KOPT-K1 (cell line): Measurements from ENCODE around the gene LTBP1.

Experiments
- H3K27ac ChIP-seq: fragments of 200-600 bp; sonication (generic); 2 replicates; pipeline ENCODE4 v1.5.1; 2016; ENCODE audit warnings: antibody characterized with exemption, mild to moderate bottlenecking, low read depth, low read length; ENCODE audit not compliant: poor library complexity, severe bottlenecking
- H3K36me3 ChIP-seq: fragments of 200-600 bp; sonication (generic); 2 replicates; pipeline ENCODE4 v1.5.1; 2017; ENCODE audit warnings: antibody characterized with exemption, mild to moderate bottlenecking, low read length, moderate library complexity; ENCODE audit not compliant: insufficient read depth
- H3K9me3 ChIP-seq: fragments of 200-600 bp; sonication (generic); 2 replicates; pipeline ENCODE4 v1.5.1; 2017; ENCODE audit warnings: antibody characterized with exemption, low read length, mild to moderate bottlenecking; ENCODE audit not compliant: insufficient read depth, poor library complexity, severe bottlenecking

LTBP1 gene

GRCh38 chr2:33284287-33284686 is 337.5 kb downstream of the LTBP1 start:
- H3K36me3 ChIP-seq = no peaks in the 10 kb centered on the region
- no peak overlapping the region for H3K27ac ChIP-seq
- H3K9me3 ChIP-seq = no peaks in the 10 kb centered on the region

- Histone ChIP-seq H3K36me3 (no peaks in the 10 kb centered on the region), H3K9me3 (no peaks in the 10 kb centered on the region), H3K27ac (no peak overlapping the region)
These were observed 340.8 kb downstream of the LTBP1 start for GRCh38 chr2:33287507-33288005.

GRCh38 chr2:33288011-33288410 is 341.3 kb downstream of the LTBP1 start:
- Histone ChIP-seq H3K27ac (no peak overlapping the region), H3K9me3 (no peaks in the 10 kb centered on the region), H3K36me3 (no peaks in the 10 kb centered on the region)

DNA sequence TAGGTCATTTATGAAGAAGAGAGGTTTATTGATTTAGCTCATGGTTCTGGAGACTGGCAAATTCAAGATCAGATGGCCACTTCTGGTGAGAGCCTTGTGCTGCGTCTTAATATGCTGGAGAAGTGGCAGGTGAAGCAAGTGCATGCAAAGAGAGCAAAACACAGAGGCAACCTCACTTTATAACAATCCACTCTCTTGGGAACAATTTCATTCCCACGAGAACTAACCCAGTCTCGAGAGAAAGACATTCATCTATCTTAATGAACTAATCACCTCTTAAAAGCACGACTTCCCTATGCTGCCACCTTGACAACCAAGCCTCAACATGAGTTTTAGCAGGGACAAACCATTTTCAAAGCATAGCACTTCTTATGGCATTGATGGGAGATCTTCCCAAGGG is 343.2 kb downstream of the LTBP1 start:
- no peak overlapping the region for H3K27ac ChIP-seq
- no peaks in the 10 kb centered on the region for H3K9me3 ChIP-seq

GRCh38 chr2:33291278-33292013 is 344.7 kb downstream of the LTBP1 start:
- no peak overlapping the region for H3K27ac ChIP-seq
- H3K9me3 ChIP-seq = no peaks in the 10 kb centered on the region
- H3K36me3 ChIP-seq = no peaks in the 10 kb centered on the region

More for the DNA sequence above, 343.2 kb downstream of the LTBP1 start:
- H3K36me3 ChIP-seq = no peaks in the 10 kb centered on the region

DNA sequence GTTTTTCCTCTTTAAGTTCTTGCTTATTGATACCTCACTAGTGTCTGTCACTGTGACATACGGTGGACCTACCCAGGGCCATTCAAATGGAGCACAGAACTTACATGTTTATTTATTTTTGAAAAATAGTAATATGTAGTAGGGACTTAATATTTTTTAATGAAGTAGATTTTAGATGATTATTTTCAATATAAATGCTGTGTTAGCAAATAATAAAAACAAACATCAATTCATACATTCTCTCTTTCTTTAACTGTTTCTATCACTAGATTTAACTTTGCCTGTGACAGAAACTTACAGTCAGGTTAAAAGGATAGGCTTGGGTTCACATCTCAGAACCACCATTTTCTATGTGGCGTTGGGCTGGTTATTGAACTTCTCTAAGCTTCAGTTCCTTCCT is 345.3 kb downstream of the LTBP1 start:
- Histone ChIP-seq H3K9me3 (no peaks in the 10 kb centered on the region), H3K27ac (no peak overlapping the region), H3K36me3 (no peaks in the 10 kb centered on the region)

GRCh38 chr2:33292981-33293595 is 346.3 kb downstream of the LTBP1 start:
- H3K9me3 ChIP-seq = no peaks in the 10 kb centered on the region
- no peaks in the 10 kb centered on the region for H3K36me3 ChIP-seq
- no peak overlapping the region for H3K27ac ChIP-seq

DNA sequence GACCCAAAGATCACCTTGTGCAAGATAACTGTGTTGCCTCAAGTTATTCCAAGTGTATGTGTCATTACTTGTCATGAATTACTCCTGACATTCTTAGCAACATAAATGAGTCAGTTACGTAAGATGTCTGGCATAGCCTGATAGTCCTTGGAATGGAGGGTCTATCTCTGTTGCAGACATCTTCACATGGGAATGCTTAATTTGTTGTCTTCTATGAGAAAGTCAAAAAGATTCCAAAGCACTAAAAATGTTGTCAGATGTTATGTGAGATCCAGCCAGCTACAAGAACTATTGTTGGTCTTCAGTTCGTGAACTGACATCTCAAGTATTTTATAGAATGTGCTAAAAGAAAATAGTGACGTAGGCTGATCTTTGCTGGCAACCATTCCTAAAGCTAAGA is 351.5 kb downstream of the LTBP1 start:
- Histone ChIP-seq H3K27ac (no peak overlapping the region), H3K9me3 (no peaks in the 10 kb centered on the region), H3K36me3 (no peaks in the 10 kb centered on the region)

DNA sequence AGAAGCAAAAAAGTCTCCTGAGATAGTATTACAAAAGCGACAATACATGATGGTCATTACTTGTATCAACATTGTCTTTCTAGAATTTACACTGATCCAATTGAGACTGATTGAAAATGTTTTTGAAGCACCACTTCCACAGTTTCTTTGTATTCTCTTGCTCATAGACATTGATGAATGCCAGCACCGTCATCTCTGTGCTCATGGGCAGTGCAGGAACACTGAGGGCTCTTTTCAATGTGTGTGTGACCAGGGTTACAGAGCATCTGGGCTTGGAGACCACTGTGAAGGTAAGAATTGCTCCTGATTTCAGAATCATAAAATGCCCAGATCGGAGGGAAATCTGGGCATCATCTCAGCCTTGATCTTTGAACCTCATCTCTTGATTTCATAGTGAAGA is 354.6 kb downstream of the LTBP1 start:
- no peak overlapping the region for H3K27ac ChIP-seq
- H3K9me3 ChIP-seq = no peaks in the 10 kb centered on the region
- no peaks in the 10 kb centered on the region for H3K36me3 ChIP-seq

GRCh38 chr2:33302348-33302747 is 355.6 kb downstream of the LTBP1 start:
- H3K36me3 ChIP-seq = no peaks in the 10 kb centered on the region
- no peak overlapping the region for H3K27ac ChIP-seq
- no peaks in the 10 kb centered on the region for H3K9me3 ChIP-seq

DNA sequence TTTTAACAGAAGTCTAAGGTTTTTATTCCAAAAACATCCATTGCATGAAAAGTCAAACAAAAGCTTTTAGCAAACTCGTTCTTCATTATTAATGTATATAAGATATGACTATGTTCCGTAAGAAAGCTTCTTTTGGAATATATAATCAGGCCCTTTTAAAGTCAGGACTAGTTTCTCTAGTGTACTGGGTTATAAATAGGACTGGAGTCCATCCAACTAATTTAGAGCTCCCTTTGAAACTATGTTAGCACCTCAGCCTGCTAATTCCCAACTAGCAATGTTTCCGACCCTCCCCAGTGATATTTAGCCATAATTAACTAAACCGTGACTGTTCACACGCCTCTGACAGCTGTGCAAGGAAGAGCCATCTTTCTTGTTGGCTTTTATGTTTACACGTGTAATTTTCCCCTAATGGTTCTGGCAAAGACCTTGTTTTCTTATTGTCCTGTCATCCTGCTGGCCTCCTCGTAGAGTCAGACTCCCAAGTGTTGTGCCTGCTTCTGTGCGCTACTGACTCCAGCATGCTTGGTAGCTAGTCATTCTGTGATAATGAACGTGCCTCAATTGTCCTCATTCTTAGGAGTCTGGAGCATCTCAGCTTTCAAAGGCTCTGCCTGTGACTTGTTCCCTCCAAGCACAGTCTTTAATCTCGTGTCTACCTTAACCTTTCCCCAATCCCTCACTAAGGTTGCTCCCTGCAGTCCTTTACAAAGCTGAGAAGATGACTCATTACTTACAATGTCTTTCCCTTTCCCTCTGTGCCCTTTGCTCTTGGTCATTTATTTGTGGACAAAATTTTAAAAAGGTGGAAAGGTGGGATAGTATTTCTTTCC is 357.5 kb downstream of the LTBP1 start:
- no peaks in the 10 kb centered on the region for H3K9me3 ChIP-seq
- H3K36me3 ChIP-seq = no peaks in the 10 kb centered on the region
- H3K27ac ChIP-seq = no peak overlapping the region

GRCh38 chr2:33307659-33308270 is 361.0 kb downstream of the LTBP1 start:
- H3K9me3 ChIP-seq = no peaks in the 10 kb centered on the region
- no peak overlapping the region for H3K27ac ChIP-seq
- H3K36me3 ChIP-seq = no peaks in the 10 kb centered on the region

DNA sequence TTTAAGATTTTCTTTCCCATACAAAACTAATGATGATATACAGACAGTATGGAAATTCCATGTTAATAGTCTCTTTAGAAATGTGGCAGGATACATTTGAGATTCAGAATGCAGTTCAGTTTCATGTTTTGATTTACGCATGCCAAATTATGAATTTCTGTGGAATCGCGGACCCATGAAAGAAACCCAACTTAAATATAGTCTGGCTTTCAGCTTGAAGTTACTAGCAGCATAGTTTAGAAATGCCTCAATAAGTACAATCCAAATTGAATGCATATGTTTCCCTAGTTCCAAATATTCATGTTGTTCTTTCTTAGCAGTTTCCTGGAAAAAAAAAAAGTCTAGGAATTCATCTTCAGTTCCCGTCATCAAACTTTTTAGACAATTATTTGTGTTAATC is 365.6 kb downstream of the LTBP1 start:
- Histone ChIP-seq H3K36me3 (no peaks in the 10 kb centered on the region), H3K27ac (no peak overlapping the region), H3K9me3 (no peaks in the 10 kb centered on the region)

DNA sequence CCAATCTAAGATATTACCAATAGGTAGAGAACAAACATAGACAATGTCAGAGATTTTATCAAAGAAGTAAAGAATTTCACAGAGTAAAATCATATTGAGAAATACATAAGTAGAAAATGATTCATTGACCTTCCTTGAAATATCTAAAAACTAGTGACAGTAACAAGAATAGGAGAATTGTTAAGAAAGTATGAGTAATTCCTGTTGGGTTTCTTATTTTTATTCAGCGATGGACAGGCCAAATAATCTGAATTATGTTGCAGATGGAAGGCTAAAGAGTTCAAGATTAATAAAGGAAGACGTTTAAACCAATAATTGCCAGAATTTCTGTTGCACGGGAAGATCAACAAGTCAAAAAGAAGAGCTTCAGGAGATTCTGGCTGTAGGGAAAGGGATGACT is 366.3 kb downstream of the LTBP1 start:
- Histone ChIP-seq H3K27ac (no peak overlapping the region), H3K36me3 (no peaks in the 10 kb centered on the region), H3K9me3 (no peaks in the 10 kb centered on the region)

DNA sequence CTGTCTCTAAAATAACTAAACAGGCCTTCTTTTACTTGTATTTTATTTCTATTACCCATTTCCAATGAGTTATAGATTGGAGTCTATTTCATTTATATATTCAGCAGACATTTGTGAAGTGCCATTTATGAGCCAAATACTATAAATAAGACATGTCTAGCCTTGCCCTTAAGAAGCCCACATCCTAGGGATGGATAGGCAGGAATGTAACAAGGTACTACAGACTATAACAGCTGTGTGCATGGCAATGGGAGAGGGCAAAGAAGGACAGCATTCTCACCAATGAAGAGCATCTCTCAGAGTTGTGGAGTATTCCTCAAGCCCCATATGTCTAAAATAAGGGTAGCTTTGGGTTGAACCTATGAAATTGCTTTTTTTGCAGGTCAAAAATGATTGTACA is 367.8 kb downstream of the LTBP1 start:
- H3K9me3 ChIP-seq = no peaks in the 10 kb centered on the region
- H3K27ac ChIP-seq = no peak overlapping the region
- H3K36me3 ChIP-seq = no peaks in the 10 kb centered on the region
